IPS-NIHi7 (cell line): ENCODE measurements around the gene CDH23.

Experiments used
- DNase-seq: peaks from one replicate; pipeline ENCODE4 v3.0.0; 2012; ENCODE audit warnings: mixed read lengths; ENCODE audit errors: extremely low spot score

The CDH23 gene

DNA sequence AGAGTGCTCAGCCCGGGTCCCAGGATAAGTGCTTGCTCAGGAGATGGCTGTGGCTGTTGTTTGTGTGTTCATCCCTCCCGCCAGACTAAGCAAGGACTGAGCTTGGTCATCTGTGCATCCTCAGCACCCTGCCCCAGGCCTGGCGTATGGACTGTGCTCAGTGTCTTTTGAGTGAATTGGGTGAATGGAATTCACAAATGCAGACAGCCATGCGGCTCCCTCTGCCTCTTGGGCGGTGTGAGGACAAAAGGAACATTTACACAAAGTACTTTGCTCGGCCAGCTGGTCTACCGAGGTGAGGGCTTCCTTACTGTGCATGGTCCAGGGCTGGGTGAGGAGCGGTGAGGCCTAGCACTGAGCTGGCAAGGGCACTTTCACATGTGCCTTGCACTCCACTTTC, 120.2 kb downstream of the CDH23 start:
- DNase-seq, result no peak

- no peak for DNase-seq
Observed at GRCh38 chr10:71517298-71518169, 120.8 kb downstream of the CDH23 start.

DNA sequence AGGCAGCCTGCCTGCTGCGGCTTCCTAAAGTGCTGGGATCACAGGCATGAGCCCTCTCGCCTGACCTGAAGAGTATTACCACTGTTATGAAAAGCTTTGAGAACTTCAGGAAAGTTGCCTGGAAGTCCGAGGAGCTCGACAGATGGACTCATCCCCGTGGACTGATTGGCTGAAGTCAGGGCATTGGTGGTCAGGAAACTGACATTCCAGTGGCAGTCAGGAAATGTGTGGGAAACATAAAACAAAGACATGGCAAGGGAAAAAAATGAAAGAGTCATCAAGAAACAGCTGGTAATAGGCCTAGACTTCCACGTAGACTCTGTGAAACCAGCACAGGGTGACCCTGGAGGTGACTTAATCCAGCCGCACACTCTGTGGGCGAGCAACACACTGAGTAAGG, 123.3 kb downstream of the CDH23 start:
- DNase-seq, result no peak

GRCh38 chr10:71521504-71522441, 125.1 kb downstream of the CDH23 start:
- no peak for DNase-seq

DNA sequence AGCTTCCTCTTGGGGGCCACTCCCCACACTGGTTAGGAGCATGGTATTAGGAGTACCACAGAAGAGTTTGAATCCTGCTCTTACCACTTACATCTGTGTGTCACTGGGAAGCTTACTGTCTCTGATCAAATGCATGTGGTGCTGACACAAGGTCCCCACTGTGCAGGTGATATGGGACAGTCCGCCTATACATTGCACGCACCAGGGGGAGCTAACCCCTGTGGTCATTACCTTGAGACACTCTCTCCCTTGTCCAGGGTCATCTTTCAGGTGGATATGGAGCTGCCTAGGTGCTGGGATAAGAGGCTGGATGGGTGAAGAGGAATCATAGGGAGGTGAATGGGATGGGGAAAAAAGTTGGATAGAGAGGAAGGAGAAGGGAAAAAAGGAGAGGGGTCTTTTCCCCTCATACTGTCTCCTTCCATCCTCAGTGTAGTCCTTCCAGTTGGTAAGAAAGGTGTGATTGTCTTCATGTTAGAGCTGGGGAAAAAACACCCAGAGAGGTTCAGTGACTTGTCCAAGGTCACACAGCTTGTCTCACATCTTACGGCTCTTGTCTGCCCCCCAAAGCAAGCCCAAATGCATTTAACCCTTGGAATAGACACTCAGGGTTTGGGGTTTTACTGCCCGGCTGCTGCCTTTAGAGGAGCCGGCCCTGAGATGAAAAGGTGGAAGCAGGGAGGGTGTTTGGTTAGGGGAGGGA, 125.9 kb downstream of the CDH23 start:
- DNase-seq, result peak; percentile 33

GRCh38 chr10:71523756-71524155, 127.0 kb downstream of the CDH23 start:
- no peak for DNase-seq

DNA sequence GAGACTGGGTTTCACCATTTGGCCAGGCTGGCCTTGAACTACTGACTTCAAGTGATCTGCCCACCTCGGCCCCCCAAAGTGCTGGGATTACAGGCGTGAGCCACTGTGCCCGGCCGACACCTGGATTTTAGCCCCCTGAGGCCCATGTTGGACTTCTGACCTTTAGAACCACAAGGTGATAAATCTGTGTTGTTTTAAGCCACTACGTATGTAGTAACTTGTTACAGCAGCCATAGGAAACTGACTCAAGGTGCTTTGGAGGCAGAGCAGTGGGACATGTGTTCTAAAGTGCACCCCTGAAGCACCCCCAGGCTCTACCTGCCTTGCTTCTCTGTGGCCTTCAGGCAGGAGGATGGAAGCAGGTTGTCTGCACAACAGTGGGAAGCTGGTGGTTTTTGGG, 128.4 kb downstream of the CDH23 start:
- no peak for DNase-seq

DNA sequence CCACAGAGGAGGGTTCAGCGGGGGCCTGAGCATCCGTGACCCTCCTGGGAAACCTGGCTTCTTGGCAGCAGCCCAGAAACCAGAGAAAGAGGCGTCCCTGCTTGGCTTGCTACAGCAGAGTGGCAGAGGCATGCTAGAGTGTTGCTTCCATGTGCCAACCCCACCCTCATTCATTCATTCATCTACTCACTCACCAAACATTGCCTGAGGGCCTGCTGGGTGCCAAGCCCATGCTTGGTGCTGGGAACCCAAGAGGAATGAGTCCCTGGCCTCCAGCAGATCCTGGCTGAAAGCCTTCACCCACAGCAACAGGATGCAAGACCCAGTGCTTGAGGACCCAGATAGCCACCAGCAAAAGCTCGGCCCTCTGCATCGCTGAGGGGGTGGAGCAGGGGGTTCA, 129.0 kb downstream of the CDH23 start:
- no peak for DNase-seq

- no peak for DNase-seq
Observed at GRCh38 chr10:71526653-71527052, 129.9 kb downstream of the CDH23 start.

DNA sequence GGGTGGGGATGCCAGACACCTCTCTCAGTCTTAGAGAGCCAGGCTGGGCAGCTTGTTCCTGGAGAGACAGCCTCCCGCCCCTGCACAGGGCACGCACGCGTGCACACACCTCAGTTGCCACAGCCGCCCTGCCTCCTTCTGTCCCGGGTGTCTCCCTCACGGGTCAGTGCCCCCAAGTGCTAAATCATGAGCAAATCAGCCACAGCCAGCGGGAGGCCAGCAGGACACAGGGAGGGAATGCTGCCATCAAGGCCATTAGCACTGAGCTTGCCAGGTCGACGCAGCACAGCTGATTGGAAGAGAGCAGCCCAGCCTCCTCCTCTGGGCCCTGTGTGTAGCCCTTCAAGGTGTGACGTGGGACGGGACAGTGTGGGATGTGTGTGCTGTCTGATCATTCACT, 130.4 kb downstream of the CDH23 start:
- DNase-seq, result no peak

- DNase-seq, result peak; percentile 51
Observed at GRCh38 chr10:71528371-71529206, 131.9 kb downstream of the CDH23 start.

GRCh38 chr10:71529207-71529827, 132.6 kb downstream of the CDH23 start:
- no peak for DNase-seq

GRCh38 chr10:71530781-71531180, 134.1 kb downstream of the CDH23 start:
- DNase-seq, result no peak

DNA sequence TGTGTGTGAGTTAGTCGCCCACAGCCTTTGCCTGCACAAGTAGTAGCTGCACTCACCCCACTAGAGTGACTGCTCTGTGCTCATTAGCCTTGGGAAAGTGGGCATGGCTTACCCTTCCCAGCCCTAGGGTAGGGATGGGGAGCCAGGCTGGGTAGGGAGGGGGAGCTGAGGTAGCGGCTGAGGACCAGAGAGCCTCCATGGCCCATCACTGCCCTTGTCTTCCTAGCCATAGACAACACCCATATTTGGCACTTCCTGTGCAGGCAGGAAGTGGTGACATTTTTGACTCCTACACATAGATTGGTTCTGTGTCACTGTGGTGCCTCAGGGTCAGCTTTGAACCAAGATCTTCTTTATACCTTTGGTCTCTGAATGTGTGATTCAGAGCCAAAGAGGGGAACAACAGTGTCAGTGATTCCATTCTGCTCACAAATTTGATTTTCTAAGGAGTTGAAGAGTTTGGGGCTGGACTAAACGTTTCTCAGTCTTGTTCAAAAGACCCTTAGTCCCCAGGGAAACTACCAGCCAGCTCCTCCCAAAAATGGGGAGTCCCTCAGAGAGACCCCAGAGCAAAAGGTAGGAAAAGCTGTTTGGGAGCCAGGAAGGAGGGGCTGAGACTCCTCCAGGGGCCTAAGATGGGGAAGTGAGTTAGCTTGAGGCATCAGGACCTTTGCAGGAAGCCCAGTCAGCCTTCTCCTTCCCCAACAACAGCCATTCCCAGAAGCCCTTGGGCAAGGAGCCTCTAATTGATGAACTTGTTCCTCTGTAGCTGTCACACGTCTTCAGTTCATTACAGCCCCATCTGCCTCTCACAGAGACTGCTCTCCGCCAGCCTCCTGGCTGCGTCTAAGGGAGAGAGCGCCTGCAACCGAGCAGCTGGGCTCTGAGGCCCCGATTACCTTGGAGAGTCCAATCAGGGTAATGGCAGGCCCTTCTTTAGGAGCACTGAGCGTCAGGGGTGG, 135.0 kb downstream of the CDH23 start:
- no peak for DNase-seq

DNA sequence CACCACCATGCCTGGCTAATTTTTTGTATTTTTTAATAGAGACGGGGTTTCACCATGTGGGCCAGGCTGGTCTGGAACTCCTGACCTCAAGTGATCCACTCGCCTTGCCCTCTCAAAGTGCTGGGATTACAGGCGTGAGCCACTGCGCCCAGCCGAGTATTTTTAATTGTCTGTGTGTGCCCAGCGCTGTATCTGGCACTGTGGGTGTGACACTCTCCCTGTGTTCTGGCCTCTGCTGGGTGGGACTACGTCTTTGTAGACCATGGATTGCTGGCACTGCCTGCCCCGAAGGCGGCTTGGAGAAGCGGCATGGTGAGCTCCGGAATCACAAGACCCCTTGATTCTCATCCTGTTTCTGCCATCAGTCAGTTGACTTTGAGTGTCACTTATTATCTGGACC, 136.2 kb downstream of the CDH23 start:
- no peak for DNase-seq

DNA sequence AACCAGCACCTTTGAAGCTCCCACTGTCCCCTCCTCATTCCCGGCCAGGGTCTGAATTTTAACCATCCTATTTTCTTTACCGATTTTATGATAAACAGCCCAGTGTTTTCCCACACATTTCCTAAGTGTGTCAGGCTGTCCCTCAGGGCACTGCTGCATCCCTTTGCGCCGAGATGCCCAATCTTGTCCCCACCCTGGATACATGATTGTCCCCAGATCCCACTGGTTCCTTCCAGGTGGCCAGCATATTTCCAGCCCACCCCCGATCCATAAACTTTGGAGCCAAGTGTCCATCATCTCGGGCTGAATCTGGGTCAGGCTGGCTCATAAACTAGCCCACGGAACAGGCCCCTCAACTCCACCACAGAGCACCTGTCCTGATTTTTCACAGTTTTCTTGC, 137.2 kb downstream of the CDH23 start:
- DNase-seq, result no peak

- DNase-seq, result no peak
Observed at GRCh38 chr10:71534568-71535194, 138.0 kb downstream of the CDH23 start.

GRCh38 chr10:71536332-71536731, 139.6 kb downstream of the CDH23 start:
- no peak for DNase-seq

DNA sequence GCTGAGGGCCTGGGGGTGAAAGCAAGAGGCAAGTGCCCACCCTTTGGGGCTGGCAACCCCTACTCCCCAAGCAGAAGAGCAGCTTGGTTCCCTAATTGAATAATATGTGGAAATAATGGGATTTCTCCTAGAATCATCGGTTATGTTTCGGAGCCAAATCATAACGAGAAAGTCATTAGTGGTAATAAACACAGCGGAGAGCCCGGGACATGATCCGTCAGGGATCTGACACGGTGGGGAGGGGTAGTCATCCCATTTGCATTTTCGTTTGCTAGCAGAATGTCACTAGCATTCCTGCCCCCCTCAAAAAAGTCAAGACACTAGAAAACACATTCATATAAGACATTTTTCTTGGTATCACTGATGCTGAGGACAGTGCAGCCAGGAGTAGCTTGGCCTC, 140.4 kb downstream of the CDH23 start:
- no peak for DNase-seq
